GM21526 (cell line): ENCODE data around the gene SOX6.
"Not testable (repeated sequence)": the region's sequence is repeated elsewhere in the genome, so short reads cannot be mapped to it uniquely, and the experiment has no call there.

ENCODE experiments used
- ATAC-seq: cut with Tn5 transposase; IDR thresholded peaks from one replicate; pipeline ENCODE4 v1.9.1; 2021; ENCODE audit warnings: moderate library complexity; ENCODE audit not compliant: unreplicated experiment, low FRiP score

SOX6 gene

DNA sequence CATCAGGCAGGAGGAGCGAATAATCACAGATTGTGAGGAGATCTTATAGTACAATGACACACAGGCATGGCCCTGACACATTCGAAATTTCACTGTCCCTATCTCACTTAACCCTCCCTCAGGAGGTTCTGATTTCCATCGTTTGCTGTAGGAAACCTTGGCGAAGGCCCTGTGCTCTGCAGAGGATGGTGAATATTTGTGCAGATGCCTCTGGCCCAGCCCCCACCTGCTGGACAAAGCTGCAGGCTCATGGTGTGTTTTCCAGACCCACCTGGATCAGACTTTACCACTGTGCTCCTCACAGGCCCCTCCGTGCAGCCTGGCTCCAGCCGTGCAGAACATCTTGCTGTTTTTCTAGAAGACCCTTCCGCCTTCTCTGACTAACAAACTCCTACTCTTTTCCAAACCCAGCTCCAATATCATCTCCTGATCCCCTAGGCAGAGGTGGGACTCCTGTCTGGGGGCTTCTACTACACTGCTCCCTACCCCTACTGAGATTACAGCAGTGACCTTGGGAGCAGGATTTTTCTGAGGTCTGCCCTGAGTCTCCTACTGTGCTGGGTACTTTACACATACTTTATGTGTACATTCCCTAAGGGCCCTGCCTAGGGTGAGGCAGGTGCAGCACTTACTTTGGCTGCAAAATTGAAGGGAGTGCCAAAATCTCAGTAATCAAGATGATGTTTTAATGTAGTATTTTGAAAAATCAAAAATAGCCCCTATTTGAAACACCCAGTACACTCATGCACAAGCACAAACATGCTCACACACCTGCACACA lies 412.7 kb downstream of the SOX6 start:
- no peak for ATAC-seq

DNA sequence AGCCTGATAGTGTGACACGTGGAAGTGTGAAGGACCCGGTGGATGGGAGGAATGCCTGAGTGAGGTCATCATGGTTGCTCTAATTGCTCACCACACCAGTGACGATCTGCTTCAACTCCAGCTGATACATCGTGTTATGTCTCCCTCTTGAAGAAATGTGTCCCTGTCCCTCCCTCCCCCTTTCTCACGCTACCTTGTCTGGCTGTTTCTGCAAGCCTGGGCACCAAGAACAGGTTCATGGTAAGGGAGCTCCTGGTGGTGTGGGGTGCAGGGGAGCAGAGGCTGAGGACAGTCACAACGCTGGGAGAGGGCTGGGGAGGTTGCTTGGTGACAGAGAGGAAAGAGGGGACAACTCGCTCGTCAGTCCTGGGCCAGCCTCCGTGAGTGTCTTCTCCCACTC lies 413.4 kb downstream of the SOX6 start:
- no peak for ATAC-seq

DNA sequence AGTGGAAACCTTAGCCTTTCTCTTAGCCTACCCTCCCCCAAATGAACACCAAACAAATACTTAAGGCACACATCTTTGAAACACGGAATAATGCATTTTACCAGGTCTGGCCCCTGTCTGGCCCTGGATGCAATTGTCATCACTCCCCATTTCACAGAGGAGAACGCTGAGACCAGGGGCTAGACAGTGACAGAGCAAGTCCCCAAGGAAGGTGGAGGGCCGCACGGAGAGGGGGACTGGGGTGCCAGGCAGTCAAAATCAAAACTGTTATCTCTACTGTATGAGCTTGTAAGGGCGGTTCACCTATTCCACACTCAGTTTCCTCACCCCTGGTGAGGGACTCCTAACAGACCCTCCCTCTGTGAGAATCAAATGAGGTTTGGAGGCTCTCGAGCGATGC lies 414.2 kb downstream of the SOX6 start:
- no peak for ATAC-seq

DNA sequence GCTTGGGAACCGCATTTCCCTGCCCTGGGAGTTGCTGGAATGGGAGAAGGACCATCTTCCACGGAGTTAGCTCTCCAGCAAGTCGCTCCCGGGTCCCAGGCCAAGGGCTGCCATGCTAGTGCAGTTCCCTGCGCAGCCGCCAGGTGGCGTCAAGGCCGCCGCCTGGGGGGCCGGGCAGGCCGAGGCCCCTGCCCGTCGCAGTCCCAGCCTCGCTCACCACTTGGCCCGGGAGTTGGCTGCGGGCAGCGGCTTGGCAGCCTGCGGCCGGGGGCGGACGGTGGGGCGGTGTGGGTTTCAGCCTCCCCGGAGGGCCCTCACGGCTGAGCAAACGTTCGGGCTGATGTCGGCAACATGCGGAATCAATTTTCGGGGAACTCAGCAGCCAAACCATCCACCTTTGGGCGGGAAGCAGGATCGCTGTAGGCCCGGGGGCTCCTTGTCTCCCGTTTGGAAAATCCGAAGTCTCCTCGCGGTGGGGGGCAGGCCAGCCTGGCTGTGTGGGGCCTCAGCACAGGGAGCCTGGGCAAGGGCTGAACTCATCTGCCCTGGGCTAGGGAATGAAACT lies 415.1 kb downstream of the SOX6 start:
- peak; percentile 61 for ATAC-seq

DNA sequence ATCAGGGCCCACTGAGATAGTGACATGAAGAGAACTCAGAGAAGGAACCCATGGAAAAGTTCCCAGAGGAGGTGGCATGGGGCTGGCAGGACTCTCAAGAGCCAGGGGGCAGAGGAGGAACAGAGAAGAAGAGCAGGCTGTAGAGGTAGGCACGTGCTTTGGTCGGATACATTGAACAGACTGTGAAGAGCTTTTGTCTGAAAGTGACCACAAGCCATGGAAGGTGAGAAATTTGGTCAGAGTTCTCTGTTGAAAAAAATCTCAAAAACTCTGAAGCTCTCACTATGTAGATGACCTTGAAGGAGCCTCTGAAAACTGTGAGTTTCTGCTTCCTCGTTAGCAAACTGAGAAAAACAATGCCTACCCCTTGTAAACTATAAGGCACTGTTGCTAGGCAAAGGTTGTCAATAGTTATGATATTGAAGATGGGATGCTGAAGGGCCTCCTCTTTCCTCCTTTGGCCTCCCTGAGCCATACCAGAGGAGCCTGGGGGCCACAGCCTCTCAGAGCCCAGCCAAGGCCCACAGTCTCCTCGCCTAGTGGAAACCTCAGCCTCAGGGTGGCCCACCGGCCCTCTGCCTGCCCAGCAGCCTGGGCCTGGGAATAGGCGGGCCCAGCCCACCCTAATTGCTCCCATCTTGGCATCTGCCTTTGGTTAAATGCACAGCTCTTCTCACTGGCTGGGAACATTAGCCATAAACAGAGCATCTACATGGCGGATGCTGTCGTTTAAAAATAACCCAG lies 415.7 kb downstream of the SOX6 start:
- ATAC-seq, result no peak

DNA sequence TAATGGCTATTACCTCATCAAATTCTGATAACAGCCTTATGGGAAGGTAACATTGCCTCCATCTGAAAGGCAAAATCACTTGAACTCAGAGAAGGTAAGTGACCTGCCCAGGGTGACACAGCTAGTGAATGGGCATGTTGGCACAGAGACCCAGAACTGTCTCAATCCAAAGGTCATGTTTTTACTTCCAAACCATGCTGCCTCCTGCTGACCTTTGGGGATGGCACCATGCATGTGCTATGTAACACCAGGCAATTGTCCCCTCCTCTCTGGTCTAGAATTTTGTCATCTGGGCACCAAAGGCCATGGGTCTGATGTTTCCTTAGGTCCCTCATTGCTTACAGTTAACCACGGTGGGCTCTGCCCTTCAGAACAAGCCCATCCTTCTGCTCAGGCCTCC lies 417.4 kb downstream of the SOX6 start:
- no peak for ATAC-seq

DNA sequence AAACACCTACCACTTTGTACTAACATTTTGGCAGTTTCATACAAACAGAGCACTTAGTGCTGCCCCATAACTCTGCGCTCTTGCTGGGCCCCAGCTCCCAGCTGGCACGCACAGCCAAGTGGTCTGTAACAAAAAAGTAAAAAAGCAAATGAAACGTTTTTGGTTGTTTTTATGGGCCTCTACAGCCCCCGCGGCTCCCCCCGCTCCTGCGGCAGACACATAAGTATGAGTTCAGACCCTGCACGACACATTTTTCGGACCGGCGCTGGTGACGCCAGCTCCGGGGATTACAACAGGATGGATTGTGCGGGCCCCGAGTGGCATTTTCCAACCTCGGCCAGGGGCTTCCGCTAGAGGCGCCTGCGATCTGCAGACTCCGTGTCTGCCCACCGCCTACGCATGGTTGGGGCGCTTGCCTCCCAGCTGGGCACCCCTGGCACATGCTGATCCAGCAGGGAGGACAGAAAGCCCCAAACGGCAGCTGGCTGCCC lies 418.2 kb downstream of the SOX6 start:
- no peak for ATAC-seq

DNA sequence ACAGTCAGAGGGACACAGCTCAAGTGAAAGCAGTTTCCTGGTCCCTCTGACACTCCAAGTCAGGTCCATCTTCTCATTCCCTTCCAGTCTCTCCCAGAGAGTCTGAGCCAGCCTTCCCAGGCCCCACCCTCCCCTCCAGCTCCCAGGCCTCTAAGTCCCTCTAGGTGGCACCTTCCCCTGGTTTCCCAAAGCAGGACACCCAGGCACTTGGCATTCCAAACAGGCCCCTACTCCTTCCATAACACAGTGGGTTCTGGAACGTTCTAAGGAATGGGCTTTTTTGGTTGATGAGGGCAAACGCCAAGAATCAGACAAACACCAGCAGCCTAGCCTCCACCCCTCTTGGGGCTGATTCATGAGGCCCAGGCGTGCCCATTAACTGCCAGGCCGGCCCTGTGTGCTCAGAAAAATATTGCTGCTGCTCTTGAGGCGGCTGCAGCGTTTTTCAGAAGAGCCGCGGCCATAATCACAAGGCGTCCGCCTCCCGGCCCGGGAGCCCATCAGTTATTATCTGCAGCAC lies 418.7 kb downstream of the SOX6 start:
- ATAC-seq, result no peak

DNA sequence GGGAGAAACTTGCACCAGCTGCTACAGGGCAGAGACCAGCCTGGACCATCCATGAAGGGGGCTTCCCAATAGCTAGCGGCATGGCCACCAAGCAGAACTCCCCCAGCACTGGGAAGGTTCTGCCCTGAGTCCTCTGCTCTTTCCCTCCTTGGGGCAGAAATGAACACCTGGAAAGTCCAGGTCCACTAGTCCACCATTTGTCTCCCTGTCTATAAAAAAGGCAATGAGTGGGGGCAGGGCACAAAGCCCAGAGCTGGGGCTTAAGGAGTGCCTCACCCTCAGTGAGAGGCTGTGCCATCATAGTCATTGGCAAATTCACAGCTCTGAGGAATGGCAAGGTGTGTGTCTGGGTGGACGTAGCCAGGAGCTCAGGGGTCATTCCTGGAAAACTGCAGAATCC lies 420.3 kb downstream of the SOX6 start:
- ATAC-seq, result no peak

DNA sequence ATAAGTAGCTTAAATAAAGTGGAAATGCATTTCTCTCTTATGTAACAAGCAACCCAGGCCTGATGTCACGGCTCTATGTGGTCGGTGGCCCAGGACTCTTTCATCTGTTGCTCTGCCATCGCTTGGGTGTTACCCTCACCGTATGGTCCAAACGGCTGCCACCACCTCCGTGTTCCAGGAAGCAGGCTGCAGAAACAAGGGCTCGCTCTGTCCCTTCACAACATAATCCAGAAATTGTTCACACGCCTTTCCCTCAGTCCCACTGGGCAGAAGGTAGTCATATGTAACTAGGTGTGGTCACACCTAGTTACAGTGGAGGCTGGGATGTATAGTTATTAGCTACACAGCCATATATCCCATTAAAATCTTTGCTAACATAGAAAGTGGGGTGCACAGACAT lies 421.0 kb downstream of the SOX6 start:
- no peak for ATAC-seq

DNA sequence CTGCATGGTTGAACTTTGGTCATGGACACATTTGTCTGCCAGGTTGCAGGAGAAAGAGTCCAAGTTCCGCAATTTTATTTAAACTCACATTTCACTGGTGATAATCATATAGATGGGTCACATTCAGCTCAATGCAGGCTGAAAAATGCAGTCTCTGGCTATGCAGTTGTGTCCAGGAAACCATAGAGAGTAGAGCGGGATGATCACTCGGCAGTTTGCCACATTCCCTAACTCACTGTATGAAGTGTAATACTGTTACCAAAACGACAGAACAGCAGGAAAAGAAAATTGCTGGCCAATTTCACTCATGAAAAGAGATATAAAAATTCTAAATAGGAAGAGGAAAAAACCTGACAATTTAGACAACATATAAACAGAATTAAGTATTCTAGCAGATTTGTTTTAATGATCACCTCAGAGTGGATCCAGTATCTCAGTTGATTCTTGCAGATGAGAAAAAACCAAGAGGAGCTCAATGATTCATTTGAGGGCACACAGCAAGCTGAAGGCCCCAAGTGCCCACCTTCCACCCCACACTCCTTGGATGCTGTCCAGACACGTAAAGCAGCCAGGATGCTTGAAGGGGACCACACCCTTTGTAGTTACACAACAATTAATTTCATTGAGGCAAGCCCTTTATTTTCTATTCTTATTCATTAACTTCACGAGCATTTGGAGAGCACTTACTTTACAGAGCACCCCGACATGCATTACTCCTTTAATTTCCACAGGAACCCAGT lies 422.3 kb downstream of the SOX6 start:
- no peak for ATAC-seq

DNA sequence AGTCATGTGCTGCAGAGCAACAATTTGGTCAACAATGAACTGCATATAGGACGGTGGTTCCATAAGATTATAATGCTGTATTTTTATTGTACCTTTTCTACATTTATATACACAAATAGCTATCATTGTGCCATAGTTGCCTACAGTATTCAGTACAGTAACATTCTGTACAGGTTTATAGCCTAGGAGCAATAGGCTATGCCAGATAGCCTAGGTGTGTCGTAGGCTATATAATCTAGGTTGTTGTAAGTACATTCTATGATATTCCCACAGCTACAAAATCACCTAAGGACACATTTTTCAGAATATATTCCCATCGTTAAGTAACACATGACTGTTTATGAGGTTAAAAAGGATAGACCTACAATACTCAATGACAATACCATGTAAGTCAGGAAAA lies 423.9 kb downstream of the SOX6 start:
- ATAC-seq, result no peak

DNA sequence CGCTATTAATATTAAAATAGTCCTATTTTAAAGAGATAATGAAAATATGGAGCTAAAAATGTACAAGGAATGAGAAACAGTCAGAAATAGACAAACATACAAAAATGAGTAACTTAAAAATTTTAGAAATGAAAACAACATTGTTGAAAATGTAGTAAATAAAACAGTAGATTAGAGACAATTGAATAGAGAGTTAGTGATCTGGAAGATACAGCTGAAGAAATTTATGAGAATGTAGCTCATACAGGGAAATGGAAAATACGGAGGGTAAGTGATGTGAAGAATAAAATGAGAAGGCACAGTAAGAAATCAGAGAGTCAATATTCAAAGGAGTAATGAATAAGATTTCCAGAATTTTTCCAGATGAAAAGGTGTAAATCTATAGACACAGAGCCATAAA lies 424.8 kb downstream of the SOX6 start:
- ATAC-seq, result no peak

DNA sequence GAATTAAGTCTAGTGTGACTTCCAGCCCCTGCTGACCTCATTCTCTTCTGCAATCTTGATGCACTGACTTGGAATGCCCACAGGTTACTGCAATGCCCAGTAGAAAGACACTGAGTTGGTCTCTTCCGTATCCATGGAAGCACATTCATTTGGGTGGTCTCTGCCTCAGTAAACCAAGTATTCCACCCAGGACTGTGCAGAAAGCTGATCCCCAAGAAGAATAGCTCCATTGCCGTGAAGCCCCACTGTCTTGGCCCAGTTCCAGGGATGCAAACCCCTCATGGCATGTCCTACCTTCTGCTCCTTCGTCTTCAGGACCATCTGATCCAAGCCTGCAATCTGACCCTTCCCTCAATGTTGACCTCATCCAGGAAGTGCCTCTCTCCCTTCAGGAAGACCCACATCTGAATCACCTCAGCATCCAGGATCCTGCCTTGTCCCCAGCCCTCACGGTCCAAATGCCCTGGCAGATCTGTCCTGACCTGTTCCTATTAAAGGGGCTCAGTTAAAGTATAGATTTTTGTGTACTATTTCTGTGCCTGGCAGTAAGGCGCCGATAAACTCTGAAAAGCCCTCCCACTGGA lies 425.8 kb downstream of the SOX6 start:
- no peak for ATAC-seq

DNA sequence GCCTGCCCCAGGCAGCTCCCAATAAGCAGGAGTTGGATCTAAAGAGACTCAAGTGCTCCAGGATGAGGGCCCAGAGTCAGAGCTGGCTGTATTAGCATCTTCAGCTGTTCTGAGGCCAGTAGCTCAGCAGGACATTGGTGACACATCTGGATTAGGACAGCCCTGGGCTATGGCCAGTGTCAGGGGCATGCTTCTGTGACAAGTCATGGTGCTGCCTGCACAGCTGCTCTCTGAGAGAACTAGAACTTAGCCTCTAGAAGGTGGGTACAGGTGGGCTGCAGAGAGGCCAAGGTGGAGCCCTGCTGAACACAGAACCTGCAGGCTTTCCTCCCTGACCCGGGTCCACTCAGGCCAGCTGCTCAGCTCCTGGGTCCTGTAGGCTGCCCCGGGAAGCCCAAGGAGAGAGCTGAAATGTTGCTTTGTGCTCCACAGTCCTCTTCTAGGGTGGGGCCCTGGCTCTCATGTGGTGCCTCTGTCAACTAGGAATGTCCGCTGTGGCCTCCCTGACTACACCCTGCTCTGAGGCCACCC lies 426.9 kb downstream of the SOX6 start:
- ATAC-seq, result no peak

DNA sequence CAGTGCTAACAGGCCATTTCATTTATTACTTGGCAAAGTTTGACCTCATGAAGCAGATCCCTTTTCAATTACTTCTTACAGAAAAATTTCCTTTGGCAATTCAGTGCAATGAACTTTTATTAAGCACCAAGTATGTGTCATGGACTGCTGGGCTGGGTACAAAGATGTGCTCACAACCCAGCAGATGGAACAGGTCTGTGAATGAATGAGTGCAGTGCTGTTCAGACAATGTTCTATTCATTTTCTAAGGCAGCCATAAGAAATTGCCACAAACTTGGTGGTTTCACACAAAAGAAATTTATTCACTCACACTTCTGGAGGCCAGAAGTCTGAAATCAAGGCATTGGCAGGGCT lies 428.5 kb downstream of the SOX6 start:
- ATAC-seq, result no peak

DNA sequence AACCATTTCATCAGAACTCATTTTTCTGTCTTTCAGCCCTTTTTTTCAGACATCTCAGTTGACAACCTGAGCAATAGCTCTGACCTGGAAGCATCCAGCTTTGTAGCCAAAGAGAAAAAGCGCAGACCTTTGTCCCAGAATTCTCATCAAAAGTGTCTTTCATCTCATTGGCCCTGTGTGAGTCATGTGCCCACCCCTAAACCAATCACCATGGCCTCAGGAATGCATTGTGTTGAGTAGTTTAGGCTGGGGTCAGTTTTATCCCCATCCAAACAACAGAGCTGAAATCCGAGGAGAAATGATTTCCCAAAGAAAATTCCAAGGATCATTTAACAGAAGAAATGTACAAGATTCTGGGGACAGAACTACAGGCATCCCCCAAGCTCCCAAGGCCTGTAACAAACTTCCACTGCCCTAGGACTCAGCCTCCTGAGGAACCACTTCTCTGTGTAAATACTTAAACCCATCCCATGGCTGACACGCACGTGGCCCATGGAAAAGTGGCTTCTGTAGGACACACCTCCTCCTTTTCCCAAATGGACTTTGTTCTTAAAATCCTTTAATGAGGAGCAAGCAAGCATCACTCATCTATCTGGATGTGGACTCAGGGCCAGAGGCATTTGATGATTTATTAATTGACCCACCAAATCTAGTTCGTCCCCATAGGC lies 429.0 kb downstream of the SOX6 start:
- ATAC-seq, result no peak

DNA sequence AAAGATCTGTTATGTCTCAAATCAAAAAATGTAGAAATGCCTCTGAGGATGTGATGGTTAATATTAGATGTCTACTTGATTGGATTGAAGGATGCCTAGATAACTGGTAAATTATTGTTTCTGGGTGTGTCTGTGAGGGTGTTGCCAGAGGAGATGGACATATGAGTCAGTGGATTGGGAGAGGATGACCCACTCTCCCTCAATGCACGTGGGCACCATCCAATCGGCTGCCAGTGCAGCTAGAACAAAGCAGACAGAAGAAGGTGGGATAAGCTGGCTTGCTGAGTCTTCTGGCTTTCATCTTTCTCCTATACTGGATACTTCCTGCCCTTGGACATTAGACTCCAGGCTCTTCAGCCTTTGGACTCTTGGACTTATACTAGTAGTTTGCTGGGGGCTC lies 430.3 kb downstream of the SOX6 start:
- ATAC-seq, result no peak

DNA sequence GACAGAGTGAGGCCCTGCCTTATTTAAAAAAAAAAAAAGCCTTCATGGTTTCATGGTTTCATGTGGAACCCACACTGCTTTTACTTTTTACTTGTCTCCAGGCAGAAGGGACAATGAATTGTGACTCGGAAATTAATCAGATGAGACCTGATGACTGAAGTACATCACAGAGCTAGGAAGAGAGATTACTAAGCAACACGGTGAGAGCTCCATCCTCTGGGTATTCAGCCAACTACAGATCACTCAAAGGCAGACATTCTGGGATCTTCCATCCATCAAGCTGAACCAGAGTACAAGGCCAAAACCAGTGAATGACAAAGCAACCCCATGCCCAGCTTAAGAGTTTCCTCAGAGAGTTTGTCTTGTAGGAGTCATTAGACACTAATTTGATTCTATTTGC lies 433.2 kb downstream of the SOX6 start:
- ATAC-seq, result no peak

DNA sequence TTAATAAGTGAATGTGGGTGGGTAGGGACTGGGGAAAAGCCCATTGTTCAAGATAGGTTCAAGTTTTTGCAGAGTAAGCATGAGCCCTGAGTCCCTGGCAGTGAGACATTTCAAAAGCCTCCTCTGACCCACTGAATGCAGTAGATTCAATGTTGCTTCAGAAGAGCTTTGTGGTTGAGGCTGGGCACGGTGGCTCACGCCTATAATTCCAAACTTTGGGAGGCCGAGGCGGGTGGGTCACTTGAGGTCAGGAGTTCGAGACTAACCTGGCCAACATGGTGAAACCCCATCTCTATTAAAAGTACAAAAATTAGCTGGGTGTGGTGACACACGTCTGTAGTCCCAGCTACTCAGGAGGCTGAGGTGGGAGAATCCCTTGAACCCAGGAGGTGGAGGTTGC lies 433.6 kb downstream of the SOX6 start:
- not testable (repeated sequence) for ATAC-seq
